Measurements from ENCODE around the gene BPGM. TPM values are rescaled to one million over a fixed set of nuclear protein-coding genes. Genes with fewer than 3 reads are reported as not detected.

Gene BPGM
- total and polyA plus RNA-seq, 3 donors from 2014 or later = 14.5 to 32.9 (median 15.8) TPM

GRCh38 chr7:134718211-134718875, 71.7 kb downstream of the BPGM start:
- no peak overlapping the region for H3K4me3 ChIP-seq
- 68 to 70% methylated on average over 2 of the region's 2 CpGs for WGBS, 2 donors
- no peaks in the 10 kb centered on the region for H3K36me3 ChIP-seq (ENCODE audit: low read depth, missing control alignments)
- H3K4me1 ChIP-seq = peaks cover 18% of the 10 kb centered on the region
- H3K27me3 ChIP-seq = no peaks in the 10 kb centered on the region
- intact Hi-C loops (cut with DNase I; ENCODE audit: low total_unique reads) = no loop called here
- no peak for TF ChIP-seq CTCF (IDR thresholded peaks at IDR 0.05)
- TF ChIP-seq POLR2A (IDR thresholded peaks at IDR 0.05) = no peak
- H3K9me3 ChIP-seq = no peaks in the 10 kb centered on the region
- H3K27ac ChIP-seq = peak overlapping the region in 1 of 2 donors; percentile 71
- no peak for DNase-seq

- Histone ChIP-seq H3K9me3 (no peaks in the 10 kb centered on the region), H3K27me3 (no peaks in the 10 kb centered on the region), H3K36me3 (ENCODE audit: low read depth, missing control alignments) (no peaks in the 10 kb centered on the region), H3K27ac (peak overlapping the region in 1 of 2 donors; percentile 79), H3K4me1 (peaks cover 18% of the 10 kb centered on the region), H3K4me3 (no peak overlapping the region)
- DNase-seq = no peak
- TF ChIP-seq POLR2A (IDR thresholded peaks at IDR 0.05) (no peak), CTCF (IDR thresholded peaks at IDR 0.05) (no peak)
- intact Hi-C loops (cut with DNase I; ENCODE audit: low total_unique reads) = no loop called here
- 23 to 25% methylated on average over 5 of the region's 5 CpGs for WGBS, 2 donors
Observed at GRCh38 chr7:134720091-134720935, 73.7 kb downstream of the BPGM start.

DNA sequence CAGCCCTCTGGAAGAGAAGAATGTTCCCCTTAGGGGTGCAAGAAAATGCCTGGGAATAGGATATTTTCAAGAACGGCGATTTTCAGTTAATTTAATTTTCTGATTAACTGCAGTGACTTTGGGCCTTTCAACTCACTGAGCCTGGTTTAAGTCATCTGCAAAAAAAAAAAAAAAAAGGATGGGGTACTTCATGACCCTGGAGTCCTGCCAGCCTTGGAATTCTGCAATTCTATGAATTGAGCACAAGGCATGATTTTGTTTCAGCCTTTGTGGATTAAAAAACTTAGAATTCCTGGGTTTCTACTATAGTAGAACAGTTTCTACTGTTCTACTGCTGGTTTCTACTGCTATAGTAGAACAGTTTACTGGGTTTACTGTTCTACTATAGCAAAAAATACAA, 74.5 kb downstream of the BPGM start:
- Histone ChIP-seq H3K36me3 (ENCODE audit: low read depth, missing control alignments) (no peaks in the 10 kb centered on the region), H3K4me1 (peaks cover 18% of the 10 kb centered on the region), H3K9me3 (no peaks in the 10 kb centered on the region), H3K4me3 (no peak overlapping the region), H3K27me3 (no peaks in the 10 kb centered on the region), H3K27ac (peak overlapping the region in 1 of 2 donors; percentile 79)
- DNase-seq = no peak
- intact Hi-C loops (cut with DNase I; ENCODE audit: low total_unique reads) = no loop called here
- 71 to 79% methylated on average over 2 of the region's 2 CpGs for WGBS, 2 donors
- TF ChIP-seq CTCF (IDR thresholded peaks at IDR 0.05) = no peak
- no peak for TF ChIP-seq POLR2A (IDR thresholded peaks at IDR 0.05)

GRCh38 chr7:134722786-134723322, 76.2 kb downstream of the BPGM start:
- intact Hi-C loops (cut with DNase I; ENCODE audit: low total_unique reads) = no loop called here
- Histone ChIP-seq H3K4me1 (peaks cover 18% of the 10 kb centered on the region), H3K27ac (peak overlapping the region in 1 of 2 donors; percentile 28), H3K36me3 (ENCODE audit: low read depth, missing control alignments) (no peaks in the 10 kb centered on the region), H3K27me3 (no peaks in the 10 kb centered on the region), H3K4me3 (no peak overlapping the region), H3K9me3 (no peaks in the 10 kb centered on the region)
- WGBS, 2 donors = 54 to 72% methylated on average over 4 of the region's 4 CpGs
- TF ChIP-seq CTCF (IDR thresholded peaks at IDR 0.05) = no peak
- TF ChIP-seq POLR2A (IDR thresholded peaks at IDR 0.05) = no peak
- no peak for DNase-seq
